Glutamatergic neuron (in vitro differentiated cells): ENCODE data around the gene POLR3G. TPM values are rescaled to one million over a fixed set of nuclear protein-coding genes. Genes with fewer than 3 reads are reported as not detected.
A peak's percentile ranks its signal among the peaks of the same experiment; 100 is the strongest.

Experiments
- DNase-seq: peaks from one replicate; pipeline ENCODE4 v3.0.0; 2022
- H3K27ac Mint-ChIP-seq: one replicate; pipeline ENCODE4 v1.8.0; 2020; ENCODE audit warnings: mild to moderate bottlenecking, mixed read lengths, inconsistent platforms; ENCODE audit not compliant: unreplicated experiment
- H3K27me3 Mint-ChIP-seq: one replicate; pipeline ENCODE4 v1.8.0; 2020; ENCODE audit warnings: mild to moderate bottlenecking, moderate library complexity, mixed read lengths, inconsistent platforms; ENCODE audit not compliant: unreplicated experiment
- H3K36me3 Mint-ChIP-seq: one replicate; pipeline ENCODE4 v1.8.0; 2020; ENCODE audit warnings: mild to moderate bottlenecking, mixed read lengths, inconsistent platforms; ENCODE audit not compliant: unreplicated experiment
- H3K4me1 Mint-ChIP-seq: one replicate; pipeline ENCODE4 v1.8.0; 2020; ENCODE audit warnings: mild to moderate bottlenecking, low read depth, mixed read lengths, inconsistent platforms; ENCODE audit not compliant: unreplicated experiment
- H3K4me3 Mint-ChIP-seq: one replicate; pipeline ENCODE4 v1.8.0; 2020; ENCODE audit warnings: mild to moderate bottlenecking, mixed read lengths, inconsistent platforms; ENCODE audit not compliant: unreplicated experiment
- H3K9me3 Mint-ChIP-seq: one replicate; pipeline ENCODE4 v1.8.0; 2020; ENCODE audit warnings: mild to moderate bottlenecking, moderate library complexity, mixed read lengths, inconsistent platforms; ENCODE audit not compliant: unreplicated experiment
- long read RNA-seq: library from polyadenylated mRNA; unstranded; transcript quantifications from one replicate; pipeline ENCODE4 v2.0.0, GENCODE V29; 2020; ENCODE audit not compliant: unreplicated experiment
- total RNA-seq: library from RNA; stranded (reverse); fragmentation: NEBNext Ultra II Directional; extraction: Animal tissue kit (Norgen Biotek cat#: 25700); gene quantifications from one replicate; pipeline ENCODE4 v1.2.1, GENCODE V29; 2021; ENCODE audit not compliant: unreplicated experiment
- TF ChIP-seq, protein P1 (sequence below): fragments of 200-600 bp; sonication (generic); IDR thresholded peaks from one replicate; pipeline ENCODE4 v1.5.0; 2021; ENCODE audit not compliant: partially characterized antibody, unreplicated experiment

Gene POLR3G, protein sequence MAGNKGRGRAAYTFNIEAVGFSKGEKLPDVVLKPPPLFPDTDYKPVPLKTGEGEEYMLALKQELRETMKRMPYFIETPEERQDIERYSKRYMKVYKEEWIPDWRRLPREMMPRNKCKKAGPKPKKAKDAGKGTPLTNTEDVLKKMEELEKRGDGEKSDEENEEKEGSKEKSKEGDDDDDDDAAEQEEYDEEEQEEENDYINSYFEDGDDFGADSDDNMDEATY
- 3.9 TPM for total RNA-seq
- long read RNA-seq, partial matches to known transcripts, result 0 of 1 reads
- long read RNA-seq, other reads (novel, unspliced or antisense), result 1 of 1 reads

DNA sequence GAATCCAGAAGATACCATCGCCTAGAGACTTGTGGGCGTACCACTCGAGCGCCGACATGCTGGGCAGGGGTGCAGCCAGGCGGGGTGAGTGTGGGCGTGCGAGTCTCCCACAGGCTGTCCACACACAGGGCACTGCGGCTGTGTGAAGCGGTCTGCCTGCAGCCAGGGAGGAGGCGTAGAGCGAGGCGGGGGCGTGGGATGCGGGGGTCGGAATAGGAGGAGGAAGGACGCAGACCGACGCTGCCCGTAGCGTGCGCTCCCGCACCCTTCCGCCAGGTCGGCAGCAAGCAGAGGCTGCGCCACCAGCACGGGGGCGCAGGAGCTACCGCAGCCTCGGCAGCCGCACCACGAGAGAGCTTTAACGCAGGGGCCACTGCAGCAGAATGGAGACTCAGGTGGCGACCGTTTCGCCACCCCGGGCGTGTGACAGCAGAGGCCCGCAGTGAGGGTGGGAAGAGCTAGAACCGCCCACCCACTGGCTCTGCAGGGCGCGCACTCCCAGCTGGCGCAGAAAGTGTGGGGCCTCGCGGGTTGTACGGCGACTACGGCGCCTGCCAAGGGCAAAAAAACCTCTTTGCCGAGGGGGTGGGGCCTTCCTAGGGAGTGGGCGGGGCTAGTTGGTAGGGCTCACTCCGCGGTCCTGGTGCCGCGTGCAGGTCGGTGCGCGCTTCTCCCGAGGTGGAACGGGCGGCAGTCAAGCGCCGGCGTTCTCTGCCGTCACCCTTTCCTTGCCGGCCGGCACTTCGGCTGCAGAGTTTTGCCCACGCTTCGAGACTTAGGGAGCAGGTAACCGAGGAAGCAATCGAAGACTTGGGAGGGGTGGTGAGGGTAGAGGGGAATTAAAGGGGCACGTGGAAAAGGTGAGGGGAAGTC lies at the start of gene POLR3G, which contains the start of gene MBLAC2:
Gene POLR3G, plus strand, starts transcription at position 630 of the 873 bp plus-strand sequence. CDS start 10,704 bp downstream, outside the sequence.
Gene MBLAC2, minus strand, starts transcription at position 537 of the 873 bp plus-strand sequence. Its CDS starts 479 bp downstream, at position 58.
- H3K27ac Mint-ChIP-seq, result peak within 1 kb of the TSS; percentile 89
- peaks cover 5% of the 10 kb centered on the region for H3K9me3 Mint-ChIP-seq
- peaks cover 12% of the 10 kb centered on the region for H3K4me1 Mint-ChIP-seq
- DNase-seq, result peak; percentile 97
- TF ChIP-seq, protein P1, sequence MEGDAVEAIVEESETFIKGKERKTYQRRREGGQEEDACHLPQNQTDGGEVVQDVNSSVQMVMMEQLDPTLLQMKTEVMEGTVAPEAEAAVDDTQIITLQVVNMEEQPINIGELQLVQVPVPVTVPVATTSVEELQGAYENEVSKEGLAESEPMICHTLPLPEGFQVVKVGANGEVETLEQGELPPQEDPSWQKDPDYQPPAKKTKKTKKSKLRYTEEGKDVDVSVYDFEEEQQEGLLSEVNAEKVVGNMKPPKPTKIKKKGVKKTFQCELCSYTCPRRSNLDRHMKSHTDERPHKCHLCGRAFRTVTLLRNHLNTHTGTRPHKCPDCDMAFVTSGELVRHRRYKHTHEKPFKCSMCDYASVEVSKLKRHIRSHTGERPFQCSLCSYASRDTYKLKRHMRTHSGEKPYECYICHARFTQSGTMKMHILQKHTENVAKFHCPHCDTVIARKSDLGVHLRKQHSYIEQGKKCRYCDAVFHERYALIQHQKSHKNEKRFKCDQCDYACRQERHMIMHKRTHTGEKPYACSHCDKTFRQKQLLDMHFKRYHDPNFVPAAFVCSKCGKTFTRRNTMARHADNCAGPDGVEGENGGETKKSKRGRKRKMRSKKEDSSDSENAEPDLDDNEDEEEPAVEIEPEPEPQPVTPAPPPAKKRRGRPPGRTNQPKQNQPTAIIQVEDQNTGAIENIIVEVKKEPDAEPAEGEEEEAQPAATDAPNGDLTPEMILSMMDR, result peak; percentile 73
- H3K36me3 Mint-ChIP-seq, result no peaks in the 10 kb centered on the region
- H3K4me3 Mint-ChIP-seq, result peak within 1 kb of the TSS; percentile 96
- peaks cover 4% of the 10 kb centered on the region for H3K27me3 Mint-ChIP-seq

DNA sequence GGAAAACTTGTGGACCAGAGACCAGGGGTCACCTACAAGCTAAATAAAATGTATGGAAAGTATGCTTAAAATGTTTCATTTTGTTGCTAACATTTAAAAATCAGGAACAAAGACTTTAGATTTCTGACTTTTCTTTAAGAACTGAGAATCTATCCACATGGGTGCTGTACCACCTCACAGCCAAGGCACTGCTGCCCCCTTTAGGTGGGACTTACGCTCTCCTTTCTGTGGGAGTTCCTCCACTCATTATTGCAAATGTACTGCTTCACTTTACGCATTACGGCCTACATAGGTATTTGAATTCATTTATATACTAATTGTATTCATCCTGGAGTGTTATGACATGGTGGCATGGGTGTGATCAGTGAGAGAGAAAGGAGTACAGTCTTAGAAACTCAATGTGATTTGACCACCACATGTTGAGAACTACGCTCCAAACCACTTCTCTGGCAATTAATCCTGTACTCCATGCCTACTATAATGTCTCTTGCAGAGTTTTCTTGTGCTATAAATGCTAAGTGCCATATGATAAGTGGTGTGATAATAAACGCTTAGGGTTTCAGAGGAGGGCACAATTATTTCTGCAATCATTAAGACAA lies 40.4 kb upstream of the POLR3G start:
- TF ChIP-seq, protein P1, result peak; percentile 61
- H3K9me3 Mint-ChIP-seq, result no peaks in the 10 kb centered on the region
- no peak overlapping the region for H3K4me3 Mint-ChIP-seq
- no peaks in the 10 kb centered on the region for H3K36me3 Mint-ChIP-seq
- H3K27me3 Mint-ChIP-seq, result no peaks in the 10 kb centered on the region
- peak; percentile 70 for DNase-seq
- H3K4me1 Mint-ChIP-seq, result no peaks in the 10 kb centered on the region
- no peak overlapping the region for H3K27ac Mint-ChIP-seq

DNA sequence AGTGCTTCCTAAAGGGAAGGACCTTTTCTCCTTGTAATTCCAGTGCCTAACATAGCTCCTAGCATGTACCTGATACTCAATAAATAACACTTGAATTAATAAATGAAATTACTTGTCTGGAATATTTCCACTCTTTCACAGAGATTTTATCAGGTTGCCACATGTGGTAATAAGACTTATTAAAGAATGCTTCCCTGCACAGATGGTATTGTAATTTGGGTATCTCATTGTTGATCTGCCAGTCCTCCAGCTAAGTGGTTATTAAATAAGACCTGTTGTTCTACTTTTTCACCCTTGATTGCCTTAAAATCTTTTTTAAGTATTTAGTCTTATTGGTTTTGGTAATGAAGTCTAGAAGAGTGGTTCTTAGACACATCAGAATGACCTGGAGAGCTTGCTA lies 37.0 kb upstream of the POLR3G start:
- Mint-ChIP-seq H3K27me3 (no peaks in the 10 kb centered on the region), H3K27ac (no peak overlapping the region), H3K36me3 (no peaks in the 10 kb centered on the region), H3K4me3 (no peak overlapping the region), H3K9me3 (no peaks in the 10 kb centered on the region), H3K4me1 (no peaks in the 10 kb centered on the region)
- TF ChIP-seq, protein P1, result no peak
- DNase-seq, result no peak

DNA sequence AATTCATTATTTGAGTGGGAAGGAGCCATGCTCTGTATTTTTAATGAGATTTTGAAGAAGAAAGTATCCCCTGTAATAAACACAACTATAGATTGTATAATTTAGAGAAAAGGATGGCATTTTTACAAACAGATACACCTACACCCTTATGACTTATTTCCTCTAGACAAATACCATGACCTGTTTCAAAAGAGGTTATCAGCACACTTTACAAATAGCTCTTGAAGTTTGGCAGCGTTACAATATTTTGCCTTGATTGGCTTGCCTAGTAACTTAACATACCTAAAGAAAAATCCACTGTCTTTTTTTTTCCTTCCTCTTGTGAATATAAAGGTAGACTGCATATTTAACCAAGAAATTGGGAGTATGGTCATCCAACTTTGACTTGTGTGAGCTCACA lies 36.6 kb upstream of the POLR3G start:
- H3K4me1 Mint-ChIP-seq, result no peaks in the 10 kb centered on the region
- H3K27me3 Mint-ChIP-seq, result no peaks in the 10 kb centered on the region
- no peak overlapping the region for H3K27ac Mint-ChIP-seq
- H3K9me3 Mint-ChIP-seq, result no peaks in the 10 kb centered on the region
- TF ChIP-seq, protein P1, result no peak
- H3K36me3 Mint-ChIP-seq, result no peaks in the 10 kb centered on the region
- DNase-seq, result no peak
- H3K4me3 Mint-ChIP-seq, result no peak overlapping the region
